HepG2 (cell line): Measurements from ENCODE around the gene THADA. TPM values are rescaled to one million over a fixed set of nuclear protein-coding genes. Genes with fewer than 3 reads are reported as not detected.

Experiments used
- ATAC-seq: fragments of 200-7000 bp; cut with Tn5 transposase; 3 replicates; pipeline ENCODE4 v1.9.1; 2020; ENCODE audit warnings: mild to moderate bottlenecking, moderate library complexity
- BruUV-seq: library from RNA; stranded (reverse); fragments of 400-500 nt; replicated peaks from 2 replicates; lab custom pipeline; 2021; lab: Mats Ljungman, UMichigan
- CTCF ChIA-PET: fragments of 300-600 bp; formaldehyde crosslinking; extraction: SDS; loops from one replicate; lab custom pipeline; 2021; ENCODE audit warnings: low total read pairs, inconsistent platforms, low intra/inter-chr PET ratio; lab: Yijun Ruan, JAX
- POLR2A ChIA-PET: fragments of 350-600 bp; sonication (Branson Sonifier 250); formaldehyde crosslinking; loops from one replicate; lab custom pipeline; 2020; ENCODE audit warnings: antibody characterized with exemption, inconsistent platforms; lab: Yijun Ruan, JAX
- DNase-seq: peaks from one replicate; pipeline ENCODE4 v3.0.0-alpha.2; 2015; ENCODE audit warnings: low spot score
- FAIRE-seq: peaks from 3 replicates; lab custom pipeline; 2011; peaks lifted over from hg19 to GRCh38; lab: Jason Lieb, UNC
- H2AFZ ChIP-seq: one replicate; pipeline ENCODE4 v1.6.1; 2011; ENCODE audit warnings: low read length, inconsistent platforms
- H3K27ac ChIP-seq: fragments of 300-600 bp; 3 replicates; pipeline ENCODE4 v1.8.0; 2011; ENCODE audit warnings: mixed run types, mild to moderate bottlenecking, mixed read lengths, low read length, inconsistent platforms; ENCODE audit not compliant: insufficient read depth; ENCODE audit errors: extremely low read length
- H3K27me3 ChIP-seq, 2 experiments: fragments of 200-600 bp in 1 of 2; 2 replicates in 1 of 2; 3 replicates in 1 of 2; pipeline versions ENCODE4 v1.6.0 to v1.8.0; 2011; ENCODE audit warnings: low read length in 2 of 2, mild to moderate bottlenecking in 2 of 2, moderate library complexity in 2 of 2, inconsistent platforms in 1 of 2; ENCODE audit not compliant: insufficient read depth in 2 of 2, control insufficient read depth in 1 of 2
- H3K36me3 ChIP-seq, 2 experiments: fragments of 200-600 bp in 1 of 2; replicated peaks in 1 of 2; 2 replicates in 1 of 2; 3 replicates in 1 of 2; pipeline versions ENCODE4 v1.5.1 to v1.8.0; 2011; ENCODE audit warnings: low read length in 2 of 2, inconsistent platforms in 1 of 2; ENCODE audit not compliant: insufficient read depth in 2 of 2, control insufficient read depth in 1 of 2
- H3K4me1 ChIP-seq: 2 replicates; pipeline ENCODE4 v1.5.1; 2012; ENCODE audit warnings: low read length, inconsistent platforms; ENCODE audit not compliant: insufficient read depth
- H3K4me2 ChIP-seq: 2 replicates; pipeline ENCODE4 v1.6.0; 2011; ENCODE audit warnings: low read depth, low read length, inconsistent platforms
- H3K4me3 ChIP-seq, 3 experiments: fragments of 200-600 bp in 1 of 3; sonication (generic), shearing (Covaris generic) in 1 of 3; replicated peaks in 1 of 3; 2 replicates each; pipeline ENCODE4 v1.5.1; 2011 to 2016; ENCODE audit warnings: low read length in 3 of 3, inconsistent platforms in 2 of 3, low read depth in 2 of 3, mild to moderate bottlenecking in 2 of 3, control low read depth in 1 of 3, mixed read lengths in 1 of 3; ENCODE audit not compliant: insufficient read depth in 1 of 3
- H3K79me2 ChIP-seq: one replicate; pipeline ENCODE4 v1.6.1; 2011; ENCODE audit warnings: low read length, inconsistent platforms; ENCODE audit not compliant: insufficient read depth
- H3K9ac ChIP-seq: 2 replicates; pipeline ENCODE4 v1.6.0; 2011; ENCODE audit warnings: mild to moderate bottlenecking, low read depth, low read length, inconsistent platforms; ENCODE audit not compliant: insufficient read depth
- H3K9me3 ChIP-seq: 2 replicates; pipeline ENCODE4 v1.5.1; 2012; ENCODE audit warnings: mild to moderate bottlenecking, low read length
- H4K20me1 ChIP-seq: 2 replicates; pipeline ENCODE4 v1.6.0; 2011; ENCODE audit warnings: inconsistent platforms, mild to moderate bottlenecking, low read length, moderate library complexity; ENCODE audit not compliant: insufficient read depth
- ARID3A ChIP-seq: IDR thresholded peaks from 2 replicates; pipeline ENCODE4 v1.6.1; 2012; ENCODE audit warnings: low read depth, low read length, improper control_type of control experiment
- CREB1 ChIP-seq, 2 experiments: fragments of 450-650 bp in 1 of 2; IDR thresholded peaks; 2 replicates each; pipeline ENCODE4 v1.6.1; 2016 to 2017; ENCODE audit warnings: control low read depth in 1 of 2, mild to moderate bottlenecking in 1 of 2, missing compliant biosample characterization in 1 of 2, missing genetic modification characterization in 1 of 2
- FOXK1 ChIP-seq: sonication (generic); formaldehyde crosslinking; IDR thresholded peaks from 2 replicates; pipeline ENCODE4 v1.4.0; 2020; ENCODE audit warnings: low read depth, missing genetic modification reagents, borderline replicate concordance
- GRHL1 ChIP-seq: sonication (generic); formaldehyde crosslinking; conservative IDR thresholded peaks from 2 replicates; pipeline ENCODE4 v1.8.0; 2022; ENCODE audit warnings: missing genetic modification reagents
- HMGXB3 ChIP-seq: sonication (generic); formaldehyde crosslinking; IDR thresholded peaks from 2 replicates; pipeline ENCODE4 v1.4.0; 2020; ENCODE audit warnings: missing genetic modification reagents, borderline replicate concordance
- HNRNPH1 ChIP-seq: fragments of 200-400 bp; formaldehyde crosslinking; optimal IDR thresholded peaks from 2 replicates; pipeline ENCODE3; 2017; ENCODE audit warnings: mild to moderate bottlenecking, low read depth, low read length
- KLF11 ChIP-seq: IDR thresholded peaks from 2 replicates; pipeline ENCODE4 v1.6.1; 2016; ENCODE audit warnings: missing compliant biosample characterization
- KMT2B ChIP-seq: IDR thresholded peaks from 2 replicates; pipeline ENCODE4 v1.6.1; 2016; ENCODE audit warnings: missing genetic modification reagents, missing compliant biosample characterization
- MXI1 ChIP-seq: IDR thresholded peaks from 3 replicates; pipeline ENCODE4 v1.6.1; 2012; ENCODE audit warnings: low read depth, low read length, inconsistent platforms, borderline replicate concordance
- RFXAP ChIP-seq: sonication (generic); formaldehyde crosslinking; IDR thresholded peaks from 2 replicates; pipeline ENCODE4 v1.4.0; 2020; ENCODE audit warnings: missing genetic modification reagents, borderline replicate concordance
- ZBTB33 ChIP-seq: sonication (generic); formaldehyde crosslinking; IDR thresholded peaks from 2 replicates; pipeline ENCODE4 v1.4.0; 2020; ENCODE audit warnings: missing genetic modification reagents
- ZNF331 ChIP-seq: sonication (generic); formaldehyde crosslinking; IDR thresholded peaks from 2 replicates; pipeline ENCODE4 v1.4.0; 2020; ENCODE audit warnings: missing genetic modification reagents
- ZNF709 ChIP-seq: sonication (generic); formaldehyde crosslinking; IDR thresholded peaks from 2 replicates; pipeline ENCODE4 v1.5.0; 2020; ENCODE audit warnings: mild to moderate bottlenecking, missing genetic modification reagents
- WGBS: methylation state at CpG from one replicate; pipeline ENCODE4 v1.1.6; 2017; ENCODE audit warnings: low lambda C conversion rate; 5-methylcytosine and 5-hydroxymethylcytosine counted together
- in situ Hi-C: cut with HindIII; loops from 2 replicates; pipeline ENCODE4 v1.10.0; 2017; ENCODE audit warnings: low pct_unique_long_range_greater_than_20kb; ENCODE audit not compliant: extremely low pct_ligation_motif_present
- intact Hi-C: fragments of 100-400 bp; cut with micrococcal nuclease; formaldehyde crosslinking; loops from one replicate; pipeline ENCODE4 v1.10.0; 2022; ENCODE audit not compliant: unreplicated experiment
- polyA plus RNA-seq, 8 experiments: library from polyadenylated mRNA; depleted of rRNA in 3 of 8; stranded (reverse) in 7 of 8; unstranded in 1 of 8; fragments of >200 nt; fragmentation: Illumina TruSeq in 4 of 8; extraction: Trizol in 4 of 8; gene quantifications; 2 replicates each; pipeline versions ENCODE4 v1.2.1 to v1.2.3, GENCODE V29; 2011 to 2016; ENCODE audit warnings: low read depth in 4 of 8, missing spikeins in 1 of 8, mixed read lengths in 1 of 8; ENCODE audit not compliant: insufficient read depth in 1 of 8
- total RNA-seq, 5 experiments: library from RNA; depleted of rRNA; stranded (reverse); fragments of >200 nt; fragmentation: Illumina TruSeq; extraction: Trizol; gene quantifications; 2 replicates each; pipeline ENCODE4 v1.2.3, GENCODE V29; 2016; ENCODE audit warnings: low read depth in 1 of 5

THADA gene
- total and polyA plus RNA-seq, 2 of the 13 experiments (the other 11 are each of a cell fraction or from before 2014, with no cell fraction given): 12.7 to 21.7 TPM

- H3K4me1 ChIP-seq: peaks cover 59% of the 10 kb centered on the region
- TF ChIP-seq ZBTB33 (CRISPR knock-in tag) (peak; percentile 95), ZNF331 (peak; percentile 90), ARID3A (peak; percentile 92), FOXK1 (CRISPR knock-in tag) (peak; percentile 44; the same call in 1 of the 2 replicates), KMT2B (peak; percentile 21; the same call in 1 of the 2 replicates), HMGXB3 (0 out of 2 replicates have a peak, but pooled peaks have one; percentile 15), HNRNPH1 (no peak), KLF11 (CRISPR knock-in tag) (0 out of 2 replicates have a peak, but pooled peaks have one; percentile 24), CREB1 (IDR thresholded peaks at IDR 0.05) (no peak), CREB1 (CRISPR knock-in tag; IDR thresholded peaks at IDR 0.05) (0 out of 2 replicates have a peak, but pooled peaks have one; percentile 38), ZNF709 (CRISPR knock-in tag) (no peak), GRHL1 (CRISPR knock-in tag) (no peak), RFXAP (CRISPR knock-in tag) (no peak), MXI1 (peak; percentile 41; the same call in 1 of the 3 replicates)
These were observed 169.4 kb downstream of the THADA start for GRCh38 chr2:43426305-43427031.

More at GRCh38 chr2:43426305-43427031, 169.4 kb downstream of the THADA start:
- Histone ChIP-seq H3K27me3 (no peaks in the 10 kb centered on the region), H3K9me3 (no peaks in the 10 kb centered on the region), H2AFZ (peak overlapping the region; percentile 60), H3K27ac (peak overlapping the region; percentile 83), H3K79me2 (no peaks in the 10 kb centered on the region), H3K4me3 (no peak overlapping the region), H4K20me1 (no peaks in the 10 kb centered on the region), H3K36me3 (no peaks in the 10 kb centered on the region), H3K4me2 (peak overlapping the region; percentile 32; the same call in 1 of the 2 replicates), H3K9ac (peak overlapping the region; percentile 31; the same call in 1 of the 2 replicates)
- POLR2A ChIA-PET: interaction anchor here (0.6 to 1.2 kb wide), 11 partner anchors 10 to 248 kb away, joined by 3 to 5 read pairs (median 4); partner anchors contain the start of gene ZFP36L2
- CTCF ChIA-PET: no interaction called here
- WGBS: 71% methylated on average over 3 of the region's 3 CpGs
- no TSS peak for BruUV-seq
- intact Hi-C loops: no loop called here
- ATAC-seq (peak; percentile 80), DNase-seq (peak; percentile 94), FAIRE-seq (no peak)
- in situ Hi-C loops: no loop called here
